ENCODE measurements around the gene TRMT112. TPM values are rescaled to one million over a fixed set of nuclear protein-coding genes. Genes with fewer than 3 reads are reported as not detected.

The TRMT112 gene
- total and polyA plus RNA-seq, 10 of the 15 experiments (the other 5 are each of a cell fraction or from before 2014, with no cell fraction given): 212 to 455 (median 308) TPM

GRCh38 chr11:64284962-64285884, 32.1 kb downstream of the TRMT112 start, which contains the start of gene GPR137 (continued):
- TF ChIP-seq ETV6 (conservative IDR thresholded peaks at IDR 0.05 in 1 of 2, IDR thresholded peaks at IDR 0.05 in 1 of 2; ENCODE audit: borderline replicate concordance in 1 of 2, low read depth in 1 of 2): 0 out of 4 replicates have a peak, but pooled peaks of 1 of the 2 experiments have one; percentile 20

GRCh38 chr11:64284048-64284961, 33.1 kb downstream of the TRMT112 start, which contains the start of gene BAD:
TSS of gene BAD (minus strand) at chr11:64284665. CDS start at chr11:64284368, 297 bp downstream.
- BruUV-seq (replicated peaks): TSS peak; percentile 83
- ChIA-PET POLR2A (interaction anchor here (0.8 to 6.2 kb wide), 11 partner anchors 9 to 103 kb away, joined by 3 to 92 read pairs (median 8); partner anchors contain the start of genes ESRRA, FERMT3, FKBP2 and PRDX5), SMC1A (ENCODE audit: uncharacterized antibody, unreplicated experiment) (interaction anchor here (0.6 to 3.5 kb wide), 7 partner anchors 13 to 142 kb away, joined by 3 to 16 read pairs (median 5); partner anchors contain the start of genes CATSPERZ, FERMT3, PRDX5 and TRMT112), CTCF (interaction anchor here (0.6 to 5.5 kb wide), 11 partner anchors 14 to 80 kb away, joined by 3 to 46 read pairs (median 4); partner anchors contain the start of genes CATSPERZ, ESRRA, FERMT3 and PLCB3), RAD21 (ENCODE audit: unreplicated experiment) (interaction anchor here (0.6 to 2.7 kb wide), 9 partner anchors 13 to 80 kb away, joined by 3 to 10 read pairs (median 6); partner anchors contain the start of genes FERMT3, NUDT22, PRDX5 and TRMT112)
- intact Hi-C loops (cut with micrococcal nuclease; ENCODE audit: unreplicated experiment) (no loop called here), in situ Hi-C loops (cut with MboI) (no loop called here)
- no peak for DNase-seq (ENCODE audit: low read depth, low spot score)
- peak; percentile 76 for FAIRE-seq
- Histone ChIP-seq H3K9ac (ENCODE audit: control insufficient read depth, insufficient read depth, low read length) (peak within 1 kb of the TSS; percentile 81), H3K4me3 (peak within 1 kb of the TSS; percentile 86), H2AFZ (ENCODE audit: control insufficient read depth, low read depth, low read length) (peak within 1 kb of the TSS; percentile 96), H3K4me1 (ENCODE audit: control insufficient read depth, insufficient read depth, low read length) (peaks cover 7% of the 10 kb centered on the region), H3K9me3 (replicated peaks; ENCODE audit: control insufficient read depth, insufficient read depth, low read length) (no peaks in the 10 kb centered on the region), H3K27me3 (replicated peaks in 1 of 2; ENCODE audit: control insufficient read depth in 2 of 2, insufficient read depth in 2 of 2, low read length in 1 of 2) (no peaks in the 10 kb centered on the region), H3K79me2 (ENCODE audit: control insufficient read depth, insufficient read depth, low read length) (peaks cover 15% of the 10 kb centered on the region), H3K4me2 (ENCODE audit: control insufficient read depth, insufficient read depth) (peak within 1 kb of the TSS; percentile 93), H3K36me3 (ENCODE audit: control insufficient read depth in 2 of 2, insufficient read depth in 2 of 2, low read length in 1 of 2) (peaks cover 0 to 2% of the 10 kb centered on the region in 2 experiments; a peak in 2 of 4 replicates), H3K27ac (ENCODE audit: control insufficient read depth, insufficient read depth) (peak within 1 kb of the TSS; percentile 91), H4K20me1 (ENCODE audit: control insufficient read depth, insufficient read depth) (no peaks in the 10 kb centered on the region)
- WGBS (ENCODE audit: insufficient coverage, insufficient replicate concordance, low lambda C conversion rate, missing lambda C conversion rate): 2% methylated on average over 37 of the region's 44 CpGs
- peak; percentile 94 for ATAC-seq
- TF ChIP-seq ZBTB40 (IDR thresholded peaks at IDR 0.05; ENCODE audit: borderline replicate concordance): peak; percentile 66; the same call in 1 of the 2 replicates
- TF ChIP-seq SIN3A (IDR thresholded peaks at IDR 0.05; ENCODE audit: low read depth, low read length): peak; percentile 60; the same call in 1 of the 2 replicates
- peak; percentile 14 to 30; a peak in 1 of 4 replicates for TF ChIP-seq BHLHE40 (IDR thresholded peaks at IDR 0.05; ENCODE audit: borderline replicate concordance in 1 of 2, low read depth in 2 of 2, low read length in 1 of 2)
- no peak for TF ChIP-seq ZBTB4 (CRISPR knock-in tag; IDR thresholded peaks at IDR 0.05)
- no peak for TF ChIP-seq SPI1 (IDR thresholded peaks at IDR 0.05; ENCODE audit: borderline replicate concordance, insufficient read depth, low read depth, low read length)
- TF ChIP-seq CHD2 (IDR thresholded peaks at IDR 0.05; ENCODE audit: borderline replicate concordance, low read depth, low read length): 0 out of 2 replicates have a peak, but pooled peaks have one; percentile 78
- TF ChIP-seq CREB1 (IDR thresholded peaks at IDR 0.05; ENCODE audit: low read depth): peak; percentile 91

Data from GM12878 (cell line).